OCI-LY7 (cell line): ENCODE measurements around the gene LYPD5. TPM values are rescaled to one million over a fixed set of nuclear protein-coding genes. Genes with fewer than 3 reads are reported as not detected.
"Not testable (repeated sequence)": the region's sequence is repeated elsewhere in the genome, so short reads cannot be mapped to it uniquely, and the experiment has no call there.

Experiments
- BruUV-seq: library from RNA; stranded (reverse); fragments of 400-500 nt; replicated peaks from 2 replicates; lab custom pipeline; 2021; lab: Mats Ljungman, UMichigan
- CTCF ChIA-PET: fragments of 300-600 bp; sonication (Branson Sonifier 250); formaldehyde crosslinking; loops from one replicate; lab custom pipeline; 2022; ENCODE audit warnings: antibody characterized with exemption; ENCODE audit not compliant: unreplicated experiment; lab: Charles Lee
- POLR2A ChIA-PET: fragments of 300-600 bp; sonication (Branson Sonifier 250); formaldehyde crosslinking; loops from one replicate; lab custom pipeline; 2022; ENCODE audit warnings: antibody characterized with exemption; lab: Charles Lee
- DNase-seq: peaks from one replicate; pipeline ENCODE4 v3.0.0-alpha.2; 2015; ENCODE audit warnings: low spot score
- H2AFZ ChIP-seq: fragments of 200-600 bp; sonication (generic), shearing (Covaris generic); 2 replicates; pipeline ENCODE4 v1.6.1; 2014; ENCODE audit warnings: mild to moderate bottlenecking, antibody characterized with exemption, low read length, moderate library complexity
- H3K27ac ChIP-seq: fragments of 200-600 bp; sonication (generic); 2 replicates; pipeline ENCODE4 v1.5.1; 2014; ENCODE audit warnings: mixed run types, low read depth, mild to moderate bottlenecking, moderate library complexity, low read length, inconsistent platforms; ENCODE audit not compliant: poor library complexity, severe bottlenecking
- H3K36me3 ChIP-seq: fragments of 200-600 bp; sonication (generic); 2 replicates; pipeline ENCODE4 v1.6.1; 2014; ENCODE audit warnings: mild to moderate bottlenecking, antibody characterized with exemption, low read length, moderate library complexity, mixed read lengths; ENCODE audit not compliant: insufficient read depth
- H3K4me1 ChIP-seq: fragments of 200-600 bp; sonication (generic); 2 replicates; pipeline ENCODE4 v1.5.1; 2014; ENCODE audit warnings: mild to moderate bottlenecking, low read length; ENCODE audit not compliant: insufficient read depth, poor library complexity, severe bottlenecking
- H3K4me2 ChIP-seq: fragments of 200-600 bp; sonication (generic); 2 replicates; pipeline ENCODE4 v1.6.1; 2014; ENCODE audit warnings: mild to moderate bottlenecking, low read length
- H3K4me3 ChIP-seq: fragments of 200-600 bp; sonication (generic); 2 replicates; pipeline ENCODE4 v1.5.1; 2014; ENCODE audit warnings: mild to moderate bottlenecking, low read depth, low read length; ENCODE audit not compliant: poor library complexity, severe bottlenecking
- H3K79me2 ChIP-seq: fragments of 200-600 bp; sonication (generic); 2 replicates; pipeline ENCODE4 v1.6.1; 2016; ENCODE audit warnings: low read depth, mild to moderate bottlenecking, low read length, moderate library complexity, mixed read lengths; ENCODE audit not compliant: insufficient read depth
- H3K9me2 ChIP-seq: fragments of 200-600 bp; sonication (generic); 2 replicates; pipeline ENCODE4 v1.6.1; 2016; ENCODE audit warnings: mild to moderate bottlenecking, low read length, mixed read lengths; ENCODE audit not compliant: insufficient read depth
- H3K9me3 ChIP-seq: fragments of 200-600 bp; sonication (generic); 2 replicates; pipeline ENCODE4 v1.6.1; 2014; ENCODE audit warnings: mild to moderate bottlenecking, mixed run types, low read length, mixed read lengths
- H4K20me1 ChIP-seq: fragments of 200-600 bp; sonication (generic); 2 replicates; pipeline ENCODE4 v1.6.1; 2014; ENCODE audit warnings: mild to moderate bottlenecking, antibody characterized with exemption, low read length, moderate library complexity, mixed read lengths; ENCODE audit not compliant: insufficient read depth
- CTCF ChIP-seq: fragments of 200-600 bp; sonication (generic); conservative IDR thresholded peaks from 2 replicates; pipeline ENCODE4 v1.5.1; 2014; ENCODE audit warnings: mild to moderate bottlenecking, antibody characterized with exemption, low read length, moderate library complexity, mixed read lengths
- EZH2phosphoT487 ChIP-seq: fragments of 200-600 bp; sonication (generic); IDR thresholded peaks from 2 replicates; pipeline ENCODE4 v1.6.1; 2018; ENCODE audit warnings: low read depth, borderline replicate concordance, mild to moderate bottlenecking, mixed run types, antibody characterized with exemption, low read length, moderate library complexity, mixed read lengths
- intact Hi-C: fragments of 100-400 bp; cut with micrococcal nuclease; formaldehyde crosslinking; loops from one replicate; pipeline ENCODE4 v1.10.0; 2022; ENCODE audit not compliant: unreplicated experiment
- total RNA-seq, 2 experiments: library from RNA; depleted of rRNA in 1 of 2; stranded (reverse); fragments of >200 nt in 1 of 2; shearing (Covaris generic) in 1 of 2; gene quantifications; 2 replicates each; pipeline ENCODE4 v1.2.3, GENCODE V29; 2014 to 2022

Gene LYPD5
- total RNA-seq, 2 experiments from 2014 or later: not detected

GRCh38 chr19:43776286-43776685, 26.0 kb downstream of the LYPD5 start:
- peak overlapping the region; percentile 78 for H3K4me3 ChIP-seq
- peaks cover 59% of the 10 kb centered on the region for H3K4me1 ChIP-seq
- BruUV-seq: no TSS peak
- intact Hi-C loops: no loop called here
- peaks cover 47% of the 10 kb centered on the region for H3K36me3 ChIP-seq
- H3K9me3 ChIP-seq: no peaks in the 10 kb centered on the region
- ChIA-PET POLR2A (interaction anchor here (0.6 to 6.7 kb wide), 5 partner anchors 11 to 201 kb away, joined by 3 to 49 read pairs (median 6); partner anchors contain the start of gene XRCC1), CTCF (interaction anchor here (0.8 kb wide), 1 partner anchor 8 kb away, joined by 3 read pairs; no protein-coding TSS in a partner anchor)
- H3K27ac ChIP-seq: peak overlapping the region; percentile 91
- DNase-seq: peak; percentile 47
- peak overlapping the region; percentile 91 for H3K4me2 ChIP-seq
- H3K79me2 ChIP-seq: peaks cover 41% of the 10 kb centered on the region
- no peaks in the 10 kb centered on the region for H4K20me1 ChIP-seq
- no peak for TF ChIP-seq EZH2phosphoT487
- TF ChIP-seq CTCF: no peak
- no peaks in the 10 kb centered on the region for H3K9me2 ChIP-seq
- no peak overlapping the region for H2AFZ ChIP-seq

DNA sequence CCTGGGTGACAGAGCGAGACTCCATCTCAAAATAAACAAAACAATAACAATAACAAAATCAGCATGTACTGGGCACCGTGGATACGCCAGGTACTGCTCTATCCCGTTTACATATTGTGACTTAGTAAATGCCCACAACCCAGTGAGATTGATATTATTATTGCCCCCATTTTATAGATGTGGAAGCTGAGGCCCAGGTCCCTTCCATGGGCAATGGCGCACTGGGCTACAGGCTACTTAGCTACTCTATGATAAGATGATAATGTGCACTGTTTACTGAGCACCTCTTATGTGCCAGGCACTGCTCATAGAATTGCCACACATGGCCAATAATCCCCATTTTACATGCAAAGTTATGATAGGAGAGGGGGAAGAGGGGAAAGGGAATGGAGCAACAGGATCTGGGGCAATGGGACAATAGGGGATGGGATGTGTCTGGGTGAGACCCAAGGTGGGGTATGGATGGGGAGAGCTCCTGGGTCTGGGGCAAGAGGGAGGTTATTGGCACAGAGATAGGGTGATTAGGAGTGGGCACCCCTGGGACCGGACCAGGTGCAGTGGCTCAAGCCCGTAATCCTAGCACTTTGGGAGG, 26.9 kb downstream of the LYPD5 start:
- Histone ChIP-seq H4K20me1 (no peaks in the 10 kb centered on the region), H3K4me3 (no peak overlapping the region), H2AFZ (no peak overlapping the region), H3K27ac (peak overlapping the region; percentile 91), H3K9me3 (no peaks in the 10 kb centered on the region), H3K4me2 (peak overlapping the region; percentile 91; the same call in 1 of the 2 replicates), H3K36me3 (peaks cover 56% of the 10 kb centered on the region), H3K9me2 (no peaks in the 10 kb centered on the region), H3K79me2 (peaks cover 37% of the 10 kb centered on the region), H3K4me1 (peaks cover 54% of the 10 kb centered on the region)
- TF ChIP-seq CTCF (no peak), EZH2phosphoT487 (no peak)
- intact Hi-C loops: no loop called here
- no peak for DNase-seq
- CTCF ChIA-PET: no interaction called here
- POLR2A ChIA-PET: interaction anchor here (0.6 to 6.7 kb wide), 3 partner anchors 11 to 200 kb away, joined by 3 to 49 read pairs (median 13); partner anchors contain the start of gene XRCC1
- BruUV-seq: TSS peak; percentile 55

DNA sequence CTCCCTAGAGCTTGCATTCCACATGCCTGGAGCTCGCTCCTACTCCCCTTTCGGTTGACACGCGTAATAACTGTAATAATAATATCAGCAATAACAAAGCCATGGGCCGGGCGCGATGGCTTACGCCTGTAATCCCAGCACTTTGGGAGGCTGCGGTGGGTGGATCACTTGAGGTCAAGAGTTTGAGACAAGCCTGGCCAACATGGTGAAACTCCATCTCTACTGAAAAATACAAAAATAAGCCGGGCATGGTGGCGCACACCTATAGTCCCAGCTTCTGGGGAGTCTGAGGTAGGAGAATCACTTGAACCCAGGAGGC, 27.3 kb downstream of the LYPD5 start:
- peaks cover 61% of the 10 kb centered on the region for H3K36me3 ChIP-seq
- intact Hi-C loops, H3K4me2 ChIP-seq, CTCF ChIA-PET, BruUV-seq, H3K4me3 ChIP-seq, H3K27ac ChIP-seq, H2AFZ ChIP-seq, POLR2A ChIA-PET, H3K9me2 ChIP-seq, H4K20me1 ChIP-seq, DNase-seq, H3K9me3 ChIP-seq: not testable (repeated sequence)
- peaks cover 32% of the 10 kb centered on the region for H3K79me2 ChIP-seq
- peaks cover 54% of the 10 kb centered on the region for H3K4me1 ChIP-seq
